ENCODE results near the gene PLPP1. TPM values are rescaled to one million over a fixed set of nuclear protein-coding genes. Genes with fewer than 3 reads are reported as not detected.

The PLPP1 gene
- total and polyA plus RNA-seq, 5 donors from 2014 or later, result 5.7 to 10.1 (median 8.1) TPM

DNA sequence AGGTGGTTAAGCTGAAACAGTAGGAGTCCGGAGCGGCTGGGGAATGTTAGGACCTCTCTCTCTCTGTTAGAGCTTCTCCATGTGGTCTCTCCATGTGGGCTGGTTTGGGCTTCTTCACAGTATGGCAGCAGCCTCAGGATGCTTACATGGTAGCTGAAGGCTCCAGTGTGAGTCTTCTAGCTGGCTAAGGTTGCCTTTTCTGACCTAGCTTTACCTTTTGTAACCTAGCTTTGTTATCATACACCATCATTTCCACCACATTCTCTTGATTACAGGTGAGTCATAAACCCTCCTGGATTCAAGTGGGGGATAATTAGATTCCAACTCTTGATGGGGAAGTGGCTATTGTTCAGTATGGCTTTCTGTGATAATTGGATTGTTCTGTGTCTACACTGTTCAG is 128.5 kb downstream of the PLPP1 start:
- Mint-ChIP-seq H3K9me3 (no peaks in the 10 kb centered on the region), H3K4me1 (peaks cover 0 to 9% (median 3%) of the 10 kb centered on the region in 4 donors), H3K4me3 (no peak overlapping the region), H3K27me3 (no peaks in the 10 kb centered on the region), H3K27ac (peak overlapping the region in 2 of 3 donors; percentile 15 to 31), H3K36me3 (peaks cover 38% of the 10 kb centered on the region)
- no peaks in the 10 kb centered on the region for H3K9me3 ChIP-seq (ENCODE audit: control insufficient read depth in 2 of 2, low read length in 2 of 2)
- H3K4me3 ChIP-seq (ENCODE audit: low read depth, low read length), result no peak overlapping the region
- peaks cover 70% of the 10 kb centered on the region for H3K36me3 ChIP-seq (ENCODE audit: control insufficient read depth, insufficient read depth, low read length)
- H3K4me1 ChIP-seq (ENCODE audit: control insufficient read depth, insufficient read depth, low read length, poor library complexity, severe bottlenecking), result no peaks in the 10 kb centered on the region
- ATAC-seq (ENCODE audit: low read depth in 2 of 2) (no peak), DNase-seq (no peak)
- H3K27me3 ChIP-seq (ENCODE audit: control insufficient read depth, insufficient read depth, low read length), result no peaks in the 10 kb centered on the region
- H3K27ac ChIP-seq (ENCODE audit: insufficient read depth, low read length, poor library complexity, severe bottlenecking), result no peak overlapping the region

DNA sequence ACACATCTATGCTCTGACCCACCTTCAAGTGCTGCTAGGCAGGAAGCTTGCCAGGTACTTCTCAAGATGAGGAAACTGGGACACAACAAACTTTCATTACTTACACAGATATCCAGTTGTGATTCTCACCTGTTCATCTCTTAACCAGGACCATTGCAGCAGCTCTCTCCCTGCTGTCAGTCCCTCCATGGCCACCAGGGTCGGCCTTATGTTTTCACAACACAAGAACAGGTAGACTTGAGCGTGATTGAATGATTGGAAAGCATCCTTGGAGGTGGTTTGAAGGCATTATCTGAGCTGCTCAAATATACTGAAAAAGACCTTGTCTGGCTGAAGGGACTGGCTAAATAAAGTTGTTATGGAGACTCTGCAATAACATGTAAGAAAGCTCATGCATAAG is 132.6 kb downstream of the PLPP1 start:
- H3K4me3 Mint-ChIP-seq, result no peak overlapping the region
- no peak overlapping the region for H3K27ac ChIP-seq (ENCODE audit: insufficient read depth, low read length, poor library complexity, severe bottlenecking)
- no peaks in the 10 kb centered on the region for H3K4me1 ChIP-seq (ENCODE audit: control insufficient read depth, insufficient read depth, low read length, poor library complexity, severe bottlenecking)
- peaks cover 72% of the 10 kb centered on the region for H3K36me3 ChIP-seq (ENCODE audit: control insufficient read depth, insufficient read depth, low read length)
- H3K9me3 Mint-ChIP-seq, result no peaks in the 10 kb centered on the region
- no peaks in the 10 kb centered on the region for H3K27me3 ChIP-seq (ENCODE audit: control insufficient read depth, insufficient read depth, low read length)
- H3K27me3 Mint-ChIP-seq, result no peaks in the 10 kb centered on the region
- no peak for DNase-seq
- no peak for ATAC-seq (ENCODE audit: low read depth in 2 of 2)
- H3K36me3 Mint-ChIP-seq, result peaks cover 34% of the 10 kb centered on the region
- no peak overlapping the region for H3K4me3 ChIP-seq (ENCODE audit: low read depth, low read length)
- no peaks in the 10 kb centered on the region for H3K9me3 ChIP-seq (ENCODE audit: control insufficient read depth in 2 of 2, low read length in 2 of 2)
- H3K4me1 Mint-ChIP-seq, result peaks cover 0 to 2% (median 0%) of the 10 kb centered on the region in 4 donors
- H3K27ac Mint-ChIP-seq, result peak overlapping the region in 2 of 3 donors; percentile 14 to 44

DNA sequence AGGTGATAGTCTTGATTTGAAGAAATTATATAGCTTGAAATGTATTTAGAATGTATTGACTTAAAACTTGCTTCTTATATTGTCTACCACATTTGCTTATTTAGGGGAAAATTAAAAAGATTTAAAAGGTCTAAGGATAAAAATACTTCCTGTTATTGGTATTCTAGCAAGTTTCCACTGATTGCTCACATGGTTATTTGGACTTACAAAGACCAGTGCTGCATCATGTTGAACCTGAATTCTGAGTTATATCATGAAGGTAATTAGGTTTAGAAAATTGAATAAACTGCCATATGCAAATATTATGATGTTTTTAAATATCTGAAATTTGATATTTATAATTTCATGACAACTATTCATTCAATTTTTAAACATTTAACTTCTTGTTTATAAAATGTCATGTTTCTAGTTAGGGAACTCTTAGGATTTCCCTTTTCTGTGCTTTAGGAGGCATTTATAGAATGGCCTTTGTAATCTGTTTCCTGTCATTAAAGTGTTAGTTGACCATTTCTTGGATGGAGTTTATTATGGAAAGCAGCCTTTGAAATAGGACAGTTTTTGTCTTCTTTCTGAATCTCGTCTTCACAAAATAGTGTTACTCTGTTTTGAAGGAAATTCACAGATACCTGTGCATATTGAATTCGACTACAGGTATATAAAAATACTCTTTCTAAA is 141.1 kb downstream of the PLPP1 start:
- Mint-ChIP-seq H3K27me3 (no peaks in the 10 kb centered on the region), H3K9me3 (peaks cover 0 to 3% (median 0%) of the 10 kb centered on the region in 7 donors), H3K4me1 (peaks cover 7 to 17% (median 13%) of the 10 kb centered on the region in 4 donors), H3K36me3 (peaks cover 46% of the 10 kb centered on the region), H3K27ac (no peak overlapping the region), H3K4me3 (peak overlapping the region in 1 of 4 donors; percentile 27)
- H3K9me3 ChIP-seq (ENCODE audit: control insufficient read depth in 2 of 2, low read length in 2 of 2), result peaks cover 0 to 11% of the 10 kb centered on the region in 2 experiments
- no peaks in the 10 kb centered on the region for H3K27me3 ChIP-seq (ENCODE audit: control insufficient read depth, insufficient read depth, low read length)
- H3K4me3 ChIP-seq (ENCODE audit: low read depth, low read length), result no peak overlapping the region
- no peaks in the 10 kb centered on the region for H3K4me1 ChIP-seq (ENCODE audit: control insufficient read depth, insufficient read depth, low read length, poor library complexity, severe bottlenecking)
- no peak overlapping the region for H3K27ac ChIP-seq (ENCODE audit: insufficient read depth, low read length, poor library complexity, severe bottlenecking)
- DNase-seq, result no peak
- no peak for ATAC-seq (ENCODE audit: low read depth in 2 of 2)
- H3K36me3 ChIP-seq (ENCODE audit: control insufficient read depth, insufficient read depth, low read length), result peaks cover 57% of the 10 kb centered on the region

DNA sequence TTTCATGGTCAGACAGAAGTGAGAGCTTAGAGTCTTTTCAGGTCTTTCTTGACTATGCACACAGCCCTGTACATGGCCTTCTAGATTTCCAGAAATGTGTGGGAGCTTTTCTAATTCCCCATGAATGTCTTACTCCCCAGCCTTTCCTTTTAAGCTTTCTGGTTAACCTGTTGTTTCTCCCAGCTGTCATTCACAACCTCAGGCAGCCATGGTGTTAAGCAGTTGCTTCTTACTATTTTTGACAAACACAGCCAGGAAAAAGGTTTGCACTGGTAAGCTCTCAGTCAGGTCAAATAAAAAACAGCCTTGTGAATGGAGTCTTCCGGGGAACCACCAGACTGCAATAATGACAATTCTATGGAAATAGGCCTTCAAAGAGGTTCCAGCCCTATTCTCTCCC is 142.1 kb downstream of the PLPP1 start:
- H3K27me3 Mint-ChIP-seq, result no peaks in the 10 kb centered on the region
- no peak for DNase-seq
- Histone ChIP-seq H3K9me3 (ENCODE audit: control insufficient read depth in 2 of 2, low read length in 2 of 2) (peaks cover 0 to 11% of the 10 kb centered on the region in 2 experiments), H3K27ac (ENCODE audit: insufficient read depth, low read length, poor library complexity, severe bottlenecking) (no peak overlapping the region), H3K4me3 (ENCODE audit: low read depth, low read length) (no peak overlapping the region), H3K36me3 (ENCODE audit: control insufficient read depth, insufficient read depth, low read length) (peaks cover 63% of the 10 kb centered on the region), H3K4me1 (ENCODE audit: control insufficient read depth, insufficient read depth, low read length, poor library complexity, severe bottlenecking) (no peaks in the 10 kb centered on the region), H3K27me3 (ENCODE audit: control insufficient read depth, insufficient read depth, low read length) (no peaks in the 10 kb centered on the region)
- ATAC-seq (ENCODE audit: low read depth in 2 of 2), result no peak
- H3K9me3 Mint-ChIP-seq, result peaks cover 0 to 3% (median 0%) of the 10 kb centered on the region in 7 donors
- H3K4me1 Mint-ChIP-seq, result peaks cover 7 to 17% (median 13%) of the 10 kb centered on the region in 4 donors
- H3K27ac Mint-ChIP-seq, result no peak overlapping the region
- no peak overlapping the region for H3K4me3 Mint-ChIP-seq
- peaks cover 52% of the 10 kb centered on the region for H3K36me3 Mint-ChIP-seq

DNA sequence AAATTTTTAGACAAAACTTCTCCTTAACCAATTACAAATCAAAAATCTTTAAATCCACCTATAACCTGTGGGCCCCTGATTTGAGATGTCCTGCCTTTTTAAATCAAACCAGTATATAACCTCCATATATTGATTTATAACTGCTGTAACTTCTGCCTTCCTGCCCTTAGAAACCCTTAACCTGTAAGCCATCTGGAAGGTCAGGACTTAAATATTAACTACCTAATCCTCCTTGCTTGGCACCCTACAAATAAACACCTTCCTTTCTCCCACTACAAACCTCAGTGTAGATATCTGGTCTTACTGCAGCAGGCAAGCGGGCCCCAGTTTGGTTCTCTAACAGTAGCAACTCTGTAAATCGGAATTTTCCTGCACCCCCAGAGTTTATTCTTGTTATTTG is 143.1 kb downstream of the PLPP1 start:
- Histone ChIP-seq H3K4me1 (ENCODE audit: control insufficient read depth, insufficient read depth, low read length, poor library complexity, severe bottlenecking) (no peaks in the 10 kb centered on the region), H3K4me3 (ENCODE audit: low read depth, low read length) (no peak overlapping the region), H3K9me3 (ENCODE audit: control insufficient read depth in 2 of 2, low read length in 2 of 2) (peaks cover 0 to 11% of the 10 kb centered on the region in 2 experiments), H3K27me3 (ENCODE audit: control insufficient read depth, insufficient read depth, low read length) (no peaks in the 10 kb centered on the region), H3K27ac (ENCODE audit: insufficient read depth, low read length, poor library complexity, severe bottlenecking) (no peak overlapping the region), H3K36me3 (ENCODE audit: control insufficient read depth, insufficient read depth, low read length) (peaks cover 61% of the 10 kb centered on the region)
- no peak overlapping the region for H3K27ac Mint-ChIP-seq
- no peaks in the 10 kb centered on the region for H3K27me3 Mint-ChIP-seq
- DNase-seq (no peak), ATAC-seq (ENCODE audit: low read depth in 2 of 2) (no peak)
- no peak overlapping the region for H3K4me3 Mint-ChIP-seq
- H3K4me1 Mint-ChIP-seq, result peaks cover 7 to 14% (median 10%) of the 10 kb centered on the region in 4 donors
- H3K9me3 Mint-ChIP-seq, result peaks cover 0 to 3% (median 0%) of the 10 kb centered on the region in 7 donors
- H3K36me3 Mint-ChIP-seq, result peaks cover 53% of the 10 kb centered on the region

DNA sequence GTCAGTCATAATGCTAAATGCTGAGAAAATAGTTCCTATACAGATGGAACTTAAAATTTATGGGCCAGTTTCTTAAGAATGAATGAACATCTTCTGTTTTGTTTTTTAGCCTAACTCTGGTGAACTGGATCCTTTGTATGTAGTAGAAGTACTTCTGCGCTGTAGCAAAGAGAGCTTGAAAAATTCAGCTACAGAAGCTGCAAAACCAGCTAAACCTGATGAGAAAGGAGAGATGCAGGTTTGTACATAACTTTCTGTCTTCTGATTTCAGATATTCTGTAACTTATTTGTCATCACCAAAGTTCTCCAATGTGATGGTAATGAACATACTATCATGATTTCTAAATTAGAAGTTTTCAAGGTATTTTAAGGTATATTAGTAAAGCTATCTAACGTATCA is 146.9 kb downstream of the PLPP1 start:
- no peak for ATAC-seq (ENCODE audit: low read depth in 2 of 2)
- no peaks in the 10 kb centered on the region for H3K27me3 Mint-ChIP-seq

DNA sequence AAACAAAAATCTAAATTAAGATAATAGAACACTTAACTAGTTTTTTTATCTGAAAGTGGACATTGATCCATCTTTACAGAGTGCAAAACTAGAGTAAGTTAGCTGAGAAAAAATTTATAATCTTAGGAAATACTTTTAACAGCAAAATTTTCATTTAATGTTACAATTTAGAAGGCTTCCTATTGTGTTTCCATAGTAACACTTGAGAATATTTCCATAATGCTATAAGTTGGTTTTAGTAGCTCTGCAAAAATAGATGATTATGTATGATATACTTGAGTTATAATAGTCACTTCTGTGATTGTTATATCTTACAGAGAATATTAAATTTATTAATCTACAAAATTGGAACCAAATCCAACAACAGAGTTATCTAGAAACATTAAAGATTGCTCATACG is 148.4 kb downstream of the PLPP1 start:
- H3K4me1 Mint-ChIP-seq, result peaks cover 12 to 23% (median 20%) of the 10 kb centered on the region in 4 donors
- H3K36me3 Mint-ChIP-seq, result peaks cover 73% of the 10 kb centered on the region
- peaks cover 79% of the 10 kb centered on the region for H3K36me3 ChIP-seq (ENCODE audit: control insufficient read depth, insufficient read depth, low read length)

More for the DNA sequence above, 146.9 kb downstream of the PLPP1 start:
- H3K4me1 ChIP-seq (ENCODE audit: control insufficient read depth, insufficient read depth, low read length, poor library complexity, severe bottlenecking), result no peaks in the 10 kb centered on the region
- Mint-ChIP-seq H3K4me1 (peaks cover 10 to 23% (median 20%) of the 10 kb centered on the region in 4 donors), H3K9me3 (peaks cover 0 to 13% (median 7%) of the 10 kb centered on the region in 7 donors), H3K4me3 (no peak overlapping the region), H3K27ac (peak overlapping the region in 1 of 3 donors; percentile 82), H3K36me3 (peaks cover 73% of the 10 kb centered on the region)
- H3K9me3 ChIP-seq (ENCODE audit: control insufficient read depth in 2 of 2, low read length in 2 of 2), result peaks cover 12 to 16% of the 10 kb centered on the region in 2 experiments
- H3K36me3 ChIP-seq (ENCODE audit: control insufficient read depth, insufficient read depth, low read length), result peaks cover 79% of the 10 kb centered on the region
- H3K27ac ChIP-seq (ENCODE audit: insufficient read depth, low read length, poor library complexity, severe bottlenecking), result no peak overlapping the region
- no peak for DNase-seq
- no peaks in the 10 kb centered on the region for H3K27me3 ChIP-seq (ENCODE audit: control insufficient read depth, insufficient read depth, low read length)
- H3K4me3 ChIP-seq (ENCODE audit: low read depth, low read length), result no peak overlapping the region

DNA sequence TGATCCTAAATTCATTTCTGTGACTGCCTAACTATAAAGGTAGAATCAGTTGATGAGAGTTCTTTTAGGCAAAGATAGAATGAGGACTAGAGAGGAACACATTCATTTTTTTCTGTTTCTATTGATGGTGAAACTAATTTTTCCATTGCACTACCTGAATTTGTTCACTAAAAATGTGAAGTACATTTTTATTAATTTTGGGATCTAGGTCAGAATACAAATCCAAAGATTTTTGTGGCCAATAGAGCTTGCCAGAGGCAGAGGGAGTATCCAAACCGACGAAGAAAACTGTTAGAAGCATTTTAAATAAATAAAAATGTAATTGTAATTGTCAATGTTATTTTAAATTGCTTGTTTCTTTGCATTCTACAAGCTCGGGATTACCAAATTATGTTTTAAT is 148.9 kb downstream of the PLPP1 start:
- no peaks in the 10 kb centered on the region for H3K4me1 ChIP-seq (ENCODE audit: control insufficient read depth, insufficient read depth, low read length, poor library complexity, severe bottlenecking)
- Mint-ChIP-seq H3K36me3 (peaks cover 74% of the 10 kb centered on the region), H3K27ac (peak overlapping the region in 1 of 3 donors; percentile 45), H3K9me3 (peaks cover 0 to 15% (median 5%) of the 10 kb centered on the region in 7 donors), H3K4me3 (no peak overlapping the region), H3K27me3 (no peaks in the 10 kb centered on the region), H3K4me1 (peaks cover 12 to 26% (median 21%) of the 10 kb centered on the region in 4 donors)
- no peak for ATAC-seq (ENCODE audit: low read depth in 2 of 2)
- H3K9me3 ChIP-seq (ENCODE audit: control insufficient read depth in 2 of 2, low read length in 2 of 2), result peaks cover 5 to 14% of the 10 kb centered on the region in 2 experiments
- H3K4me3 ChIP-seq (ENCODE audit: low read depth, low read length), result no peak overlapping the region
- no peak overlapping the region for H3K27ac ChIP-seq (ENCODE audit: insufficient read depth, low read length, poor library complexity, severe bottlenecking)
- H3K27me3 ChIP-seq (ENCODE audit: control insufficient read depth, insufficient read depth, low read length), result no peaks in the 10 kb centered on the region
- no peak for DNase-seq
- peaks cover 79% of the 10 kb centered on the region for H3K36me3 ChIP-seq (ENCODE audit: control insufficient read depth, insufficient read depth, low read length)

More for the DNA sequence above, 148.4 kb downstream of the PLPP1 start:
- Histone ChIP-seq H3K4me3 (ENCODE audit: low read depth, low read length) (no peak overlapping the region), H3K27me3 (ENCODE audit: control insufficient read depth, insufficient read depth, low read length) (no peaks in the 10 kb centered on the region), H3K9me3 (ENCODE audit: control insufficient read depth in 2 of 2, low read length in 2 of 2) (peaks cover 5 to 14% of the 10 kb centered on the region in 2 experiments), H3K27ac (ENCODE audit: insufficient read depth, low read length, poor library complexity, severe bottlenecking) (no peak overlapping the region), H3K4me1 (ENCODE audit: control insufficient read depth, insufficient read depth, low read length, poor library complexity, severe bottlenecking) (no peaks in the 10 kb centered on the region)
- Mint-ChIP-seq H3K27me3 (no peaks in the 10 kb centered on the region), H3K4me3 (no peak overlapping the region), H3K9me3 (peaks cover 0 to 15% (median 5%) of the 10 kb centered on the region in 7 donors), H3K27ac (no peak overlapping the region)
- ATAC-seq (ENCODE audit: low read depth in 2 of 2) (no peak), DNase-seq (no peak)
